Nephron progenitor cell (in vitro differentiated cells): Measurements from ENCODE around the gene GNG8.
A peak's percentile ranks its signal among the peaks of the same experiment; 100 is the strongest.

Source experiments
- DNase-seq: peaks from one replicate; pipeline ENCODE4 v3.0.0; 2021
- H3K27ac Mint-ChIP-seq: 2 replicates; pipeline ENCODE4 v1.8.0; 2021; ENCODE audit warnings: mild to moderate bottlenecking, moderate library complexity, mixed read lengths
- H3K27me3 Mint-ChIP-seq: 2 replicates; pipeline ENCODE4 v1.8.0; 2021; ENCODE audit warnings: mild to moderate bottlenecking, low read depth, mixed read lengths; ENCODE audit not compliant: poor library complexity
- H3K36me3 Mint-ChIP-seq: 2 replicates; pipeline ENCODE4 v1.8.0; 2021; ENCODE audit warnings: low read depth, mixed read lengths
- H3K4me1 Mint-ChIP-seq: 2 replicates; pipeline ENCODE4 v1.8.0; 2021; ENCODE audit warnings: mixed read lengths
- H3K4me3 Mint-ChIP-seq: 2 replicates; pipeline ENCODE4 v1.8.0; 2021; ENCODE audit warnings: mild to moderate bottlenecking, moderate library complexity, mixed read lengths
- H3K9me3 Mint-ChIP-seq: 2 replicates; pipeline ENCODE4 v1.8.0; 2021; ENCODE audit warnings: mild to moderate bottlenecking, moderate library complexity, mixed read lengths
- CTCF ChIP-seq: fragments of 200-600 bp; sonication (generic); IDR thresholded peaks from 2 replicates; pipeline ENCODE4 v1.5.0; 2021; ENCODE audit warnings: antibody characterized with exemption

The GNG8 gene

DNA sequence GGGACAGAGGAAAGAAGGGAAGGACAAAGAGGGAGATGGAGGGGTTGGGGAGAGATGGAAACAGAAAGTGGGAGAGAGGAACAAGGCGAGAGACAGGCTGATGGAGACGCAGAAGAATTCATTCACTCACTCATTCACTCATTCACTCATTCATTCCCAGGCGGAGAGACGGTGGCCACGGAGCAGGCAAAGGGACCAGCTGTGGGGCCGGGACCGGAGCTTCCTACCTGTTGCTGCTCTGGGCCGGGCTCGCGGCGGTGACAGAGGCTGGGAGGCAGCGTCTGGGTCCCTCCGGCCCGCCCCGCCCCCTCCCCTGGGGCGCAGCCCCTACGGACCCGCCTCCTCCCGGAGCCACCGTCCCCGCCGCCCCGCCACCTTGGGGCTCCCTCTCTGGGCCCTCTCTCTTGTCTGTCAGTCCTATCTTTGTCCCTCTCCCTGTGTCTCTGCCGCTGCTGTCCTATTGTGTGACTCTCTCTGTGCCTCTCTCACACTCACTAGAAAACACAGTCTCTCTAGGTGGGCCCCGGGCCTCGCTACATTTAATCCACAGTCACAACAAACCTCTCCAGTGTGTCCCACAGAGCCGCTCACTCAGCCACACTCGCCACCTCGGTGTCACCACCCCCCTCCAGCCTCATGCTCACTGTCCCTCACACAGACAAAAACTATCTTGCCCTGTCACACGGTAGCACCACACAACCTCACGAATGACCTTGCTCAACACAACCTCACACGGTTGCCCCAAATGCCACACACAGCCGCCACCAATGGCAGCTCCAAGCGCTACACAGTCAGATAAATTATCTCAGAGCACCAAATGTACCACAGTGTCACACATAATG is at the start of gene GNG8:
Gene GNG8 (minus strand): TSS at position 283 of the 842 bp plus-strand sequence. CDS start 1,520 bp downstream, outside the sequence.
- H3K4me1 Mint-ChIP-seq = peaks cover 34% of the 10 kb centered on the region
- no peaks in the 10 kb centered on the region for H3K9me3 Mint-ChIP-seq
- peaks cover 21% of the 10 kb centered on the region for H3K27me3 Mint-ChIP-seq
- no peak for TF ChIP-seq CTCF
- H3K4me3 Mint-ChIP-seq = peak within 1 kb of the TSS; percentile 74
- peak; percentile 58 for DNase-seq
- H3K27ac Mint-ChIP-seq = no peak within 1 kb of the TSS
- no peaks in the 10 kb centered on the region for H3K36me3 Mint-ChIP-seq

DNA sequence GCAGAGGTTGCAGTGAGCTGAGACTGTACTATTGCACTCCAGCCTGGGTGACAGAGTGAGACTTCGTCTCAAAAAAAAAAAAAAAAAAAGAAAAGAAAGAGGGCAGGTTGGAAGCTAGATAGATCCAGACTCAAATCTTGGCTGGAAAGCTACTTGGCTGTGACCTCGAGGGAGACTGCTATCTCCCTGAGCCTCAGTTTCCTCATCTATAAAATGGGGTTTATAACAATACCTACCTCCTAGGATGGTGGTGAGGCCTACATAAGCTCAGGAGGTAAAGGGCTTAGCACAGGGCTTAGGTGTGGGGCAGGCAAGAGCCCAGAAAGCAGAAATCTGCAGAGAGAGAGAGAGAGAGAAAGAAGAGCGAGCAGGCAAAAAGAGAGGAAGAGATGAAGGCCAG is 49.2 kb upstream of the GNG8 start:
- no peak for DNase-seq
- Mint-ChIP-seq H3K27ac (no peak overlapping the region), H3K4me1 (no peaks in the 10 kb centered on the region), H3K9me3 (no peaks in the 10 kb centered on the region), H3K4me3 (no peak overlapping the region), H3K36me3 (peaks cover 66% of the 10 kb centered on the region), H3K27me3 (no peaks in the 10 kb centered on the region)
- TF ChIP-seq CTCF = no peak

GRCh38 chr19:46678110-46678732 is 42.2 kb upstream of the GNG8 start:
- Mint-ChIP-seq H3K27me3 (no peaks in the 10 kb centered on the region), H3K9me3 (no peaks in the 10 kb centered on the region), H3K27ac (no peak overlapping the region), H3K4me3 (no peak overlapping the region), H3K36me3 (peaks cover 70% of the 10 kb centered on the region), H3K4me1 (no peaks in the 10 kb centered on the region)
- TF ChIP-seq CTCF = no peak
- peak; percentile 40 for DNase-seq

GRCh38 chr19:46674416-46675178 is 38.6 kb upstream of the GNG8 start:
- H3K4me1 Mint-ChIP-seq = peaks cover 15% of the 10 kb centered on the region
- DNase-seq = peak; percentile 20
- H3K27me3 Mint-ChIP-seq = peaks cover 4% of the 10 kb centered on the region
- H3K27ac Mint-ChIP-seq = peak overlapping the region; percentile 83
- H3K36me3 Mint-ChIP-seq = peaks cover 47% of the 10 kb centered on the region
- no peaks in the 10 kb centered on the region for H3K9me3 Mint-ChIP-seq
- no peak overlapping the region for H3K4me3 Mint-ChIP-seq
- no peak for TF ChIP-seq CTCF

- H3K27me3 Mint-ChIP-seq = peaks cover 4% of the 10 kb centered on the region
- no peak for TF ChIP-seq CTCF
- no peaks in the 10 kb centered on the region for H3K9me3 Mint-ChIP-seq
- peaks cover 23% of the 10 kb centered on the region for H3K36me3 Mint-ChIP-seq
- H3K4me1 Mint-ChIP-seq = peaks cover 15% of the 10 kb centered on the region
- H3K27ac Mint-ChIP-seq = no peak overlapping the region
- no peak for DNase-seq
- H3K4me3 Mint-ChIP-seq = no peak overlapping the region
These were observed 34.8 kb upstream of the GNG8 start for GRCh38 chr19:46670813-46671212.
